HepG2 (cell line): ENCODE data around the gene LYZ. TPM values are rescaled to one million over a fixed set of nuclear protein-coding genes. Genes with fewer than 3 reads are reported as not detected.
A peak's percentile ranks its signal among the peaks of the same experiment; 100 is the strongest.

Source experiments
- HNRNPLL ChIP-seq: fragments of 200-400 bp; formaldehyde crosslinking; IDR thresholded peaks from 2 replicates; pipeline ENCODE4 v1.6.1; 2017; ENCODE audit warnings: mild to moderate bottlenecking, low read depth, low read length; ENCODE audit not compliant: poor library complexity, severe bottlenecking
- KLF11 ChIP-seq: IDR thresholded peaks from 2 replicates; pipeline ENCODE4 v1.6.1; 2016; ENCODE audit warnings: missing compliant biosample characterization
- KLF6 ChIP-seq: IDR thresholded peaks from 2 replicates; pipeline ENCODE4 v1.8.0; 2016; ENCODE audit warnings: missing biosample characterization, missing genetic modification reagents
- MIER2 ChIP-seq: IDR thresholded peaks from 2 replicates; pipeline ENCODE4 v1.6.1; 2016; ENCODE audit warnings: missing biosample characterization, missing genetic modification reagents
- MLLT10 ChIP-seq: sonication (generic); formaldehyde crosslinking; IDR thresholded peaks from 2 replicates; pipeline ENCODE4 v1.4.0; 2020; ENCODE audit warnings: missing genetic modification reagents
- NCOA5 ChIP-seq: sonication (generic); formaldehyde crosslinking; IDR thresholded peaks from 2 replicates; pipeline ENCODE4 v1.4.0; 2020; ENCODE audit warnings: missing genetic modification reagents
- NFKBIZ ChIP-seq: IDR thresholded peaks from 2 replicates; pipeline ENCODE4 v1.6.1; 2018; ENCODE audit warnings: missing genetic modification reagents, missing compliant biosample characterization
- NR2C2 ChIP-seq: sonication (generic); formaldehyde crosslinking; IDR thresholded peaks from 2 replicates; pipeline ENCODE4 v1.4.0; 2020; ENCODE audit warnings: missing genetic modification reagents, mild to moderate bottlenecking, moderate library complexity, borderline replicate concordance
- PAXIP1 ChIP-seq: sonication (generic); formaldehyde crosslinking; conservative IDR thresholded peaks from 2 replicates; pipeline ENCODE4 v1.4.0; 2020; ENCODE audit warnings: mild to moderate bottlenecking, missing genetic modification reagents, moderate library complexity
- PRMT3 ChIP-seq: sonication (generic); formaldehyde crosslinking; IDR thresholded peaks from 2 replicates; pipeline ENCODE4 v1.8.1; 2022; ENCODE audit warnings: low read depth, mild to moderate bottlenecking, moderate library complexity, missing genetic modification reagents, borderline replicate concordance
- TAF1 ChIP-seq: sonication (generic); formaldehyde crosslinking; IDR thresholded peaks from 2 replicates; pipeline ENCODE4 v1.4.0; 2020; ENCODE audit warnings: missing genetic modification reagents
- ZBTB3 ChIP-seq: sonication (generic); formaldehyde crosslinking; IDR thresholded peaks from 2 replicates; pipeline ENCODE4 v1.4.0; 2020; ENCODE audit warnings: low read depth, mild to moderate bottlenecking, moderate library complexity, missing genetic modification reagents, borderline replicate concordance
- ZBTB42 ChIP-seq: sonication (generic); formaldehyde crosslinking; IDR thresholded peaks from 2 replicates; pipeline ENCODE4 v1.5.0; 2020; ENCODE audit warnings: mild to moderate bottlenecking, missing genetic modification reagents
- ZEB1 ChIP-seq: IDR thresholded peaks from 2 replicates; pipeline ENCODE4 v1.6.1; 2012; ENCODE audit warnings: mild to moderate bottlenecking, low read depth, inconsistent platforms; ENCODE audit not compliant: insufficient replicate concordance
- ZNF160 ChIP-seq: sonication (generic); formaldehyde crosslinking; IDR thresholded peaks from 2 replicates; pipeline ENCODE4 v1.8.0; 2022; ENCODE audit warnings: mild to moderate bottlenecking, inconsistent platforms, missing genetic modification reagents
- ZNF407 ChIP-seq: sonication (generic); formaldehyde crosslinking; IDR thresholded peaks from one replicate; pipeline ENCODE4 v1.5.1; 2020; ENCODE audit warnings: mild to moderate bottlenecking, missing genetic modification reagents; ENCODE audit errors: not compliant biosample characterization
- ZNF430 ChIP-seq: sonication (generic); formaldehyde crosslinking; IDR thresholded peaks from 2 replicates; pipeline ENCODE4 v1.9.0; 2021; ENCODE audit warnings: mild to moderate bottlenecking, missing genetic modification reagents
- ZNF709 ChIP-seq: sonication (generic); formaldehyde crosslinking; IDR thresholded peaks from 2 replicates; pipeline ENCODE4 v1.5.0; 2020; ENCODE audit warnings: mild to moderate bottlenecking, missing genetic modification reagents
- polyA plus RNA-seq, 8 experiments: library from polyadenylated mRNA; depleted of rRNA in 3 of 8; stranded (reverse) in 7 of 8; unstranded in 1 of 8; fragments of >200 nt; fragmentation: Illumina TruSeq in 4 of 8; extraction: Trizol in 4 of 8; gene quantifications; 2 replicates each; pipeline versions ENCODE4 v1.2.1 to v1.2.3, GENCODE V29; 2011 to 2016; ENCODE audit warnings: low read depth in 4 of 8, missing spikeins in 1 of 8, mixed read lengths in 1 of 8; ENCODE audit not compliant: insufficient read depth in 1 of 8
- total RNA-seq, 5 experiments: library from RNA; depleted of rRNA; stranded (reverse); fragments of >200 nt; fragmentation: Illumina TruSeq; extraction: Trizol; gene quantifications; 2 replicates each; pipeline ENCODE4 v1.2.3, GENCODE V29; 2016; ENCODE audit warnings: low read depth in 1 of 5

LYZ gene
- total and polyA plus RNA-seq, 2 of the 13 experiments (the other 11 are each of a cell fraction or from before 2014, with no cell fraction given): 1,788 to 2,054 TPM

- TF ChIP-seq ZNF430 (CRISPR knock-in tag) (no peak; the same call in 1 of the 2 replicates), PRMT3 (CRISPR knock-in tag) (no peak), MLLT10 (CRISPR knock-in tag) (no peak), ZBTB42 (CRISPR knock-in tag) (no peak), ZNF407 (no peak), NR2C2 (CRISPR knock-in tag) (no peak), ZBTB3 (CRISPR knock-in tag) (no peak), HNRNPLL (no peak), KLF11 (CRISPR knock-in tag) (no peak), ZNF160 (CRISPR knock-in tag) (no peak), KLF6 (CRISPR knock-in tag) (0 out of 2 replicates have a peak, but pooled peaks have one; percentile 24), PAXIP1 (CRISPR knock-in tag) (no peak), NFKBIZ (CRISPR knock-in tag) (peak; percentile 19; the same call in 1 of the 2 replicates), ZEB1 (no peak), MIER2 (CRISPR knock-in tag) (no peak), TAF1 (CRISPR knock-in tag) (peak; percentile 40), ZNF709 (CRISPR knock-in tag) (no peak), NCOA5 (CRISPR knock-in tag) (no peak)
Measured at GRCh38 chr12:69350002-69350626, 1.9 kb downstream of the LYZ start (continued).
